Caki2 (cell line): ENCODE measurements around the gene TLE4. TPM values are rescaled to one million over a fixed set of nuclear protein-coding genes. Genes with fewer than 3 reads are reported as not detected.
A peak's percentile ranks its signal among the peaks of the same experiment; 100 is the strongest.
"Not testable (repeated sequence)": the region's sequence is repeated elsewhere in the genome, so short reads cannot be mapped to it uniquely, and the experiment has no call there.

Source experiments
- DNase-seq: peaks from one replicate; pipeline ENCODE4 v3.0.0-alpha.2; 2015; ENCODE audit warnings: low read depth
- in situ Hi-C: cut with HindIII; loops from 2 replicates; pipeline ENCODE4 v1.10.0; 2016; ENCODE audit warnings: low sequenced_read_pairs, low pct_unique_long_range_greater_than_20kb, mixed read lengths
- total RNA-seq: library from RNA; depleted of rRNA; stranded (reverse); fragments of >200 nt; shearing (Covaris generic); gene quantifications from 2 replicates; pipeline ENCODE4 v1.2.3, GENCODE V29; 2014; ENCODE audit warnings: low replicate concordance

The TLE4 gene
- total RNA-seq, 1 experiment from 2014 or later, result 25.5 TPM

DNA sequence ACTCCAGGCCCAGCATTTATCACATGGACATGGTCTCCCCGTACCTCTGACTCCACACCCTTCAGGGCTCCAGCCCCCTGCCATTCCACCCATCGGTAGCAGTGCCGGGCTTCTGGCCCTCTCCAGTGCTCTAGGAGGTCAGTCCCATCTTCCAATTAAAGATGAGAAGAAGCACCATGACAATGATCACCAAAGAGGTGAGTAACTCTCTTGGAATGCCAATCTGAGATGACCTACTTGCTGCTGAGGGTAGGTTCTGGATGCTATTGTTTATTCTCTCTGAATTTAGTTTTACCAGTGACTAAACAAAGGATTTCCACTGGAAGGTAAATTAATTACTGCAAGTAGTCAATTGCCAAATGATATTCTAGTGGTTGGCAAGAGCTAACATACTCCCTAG lies 80.8 kb downstream of the TLE4 start:
- in situ Hi-C loops, result no loop called here
- peak; percentile 30 for DNase-seq

DNA sequence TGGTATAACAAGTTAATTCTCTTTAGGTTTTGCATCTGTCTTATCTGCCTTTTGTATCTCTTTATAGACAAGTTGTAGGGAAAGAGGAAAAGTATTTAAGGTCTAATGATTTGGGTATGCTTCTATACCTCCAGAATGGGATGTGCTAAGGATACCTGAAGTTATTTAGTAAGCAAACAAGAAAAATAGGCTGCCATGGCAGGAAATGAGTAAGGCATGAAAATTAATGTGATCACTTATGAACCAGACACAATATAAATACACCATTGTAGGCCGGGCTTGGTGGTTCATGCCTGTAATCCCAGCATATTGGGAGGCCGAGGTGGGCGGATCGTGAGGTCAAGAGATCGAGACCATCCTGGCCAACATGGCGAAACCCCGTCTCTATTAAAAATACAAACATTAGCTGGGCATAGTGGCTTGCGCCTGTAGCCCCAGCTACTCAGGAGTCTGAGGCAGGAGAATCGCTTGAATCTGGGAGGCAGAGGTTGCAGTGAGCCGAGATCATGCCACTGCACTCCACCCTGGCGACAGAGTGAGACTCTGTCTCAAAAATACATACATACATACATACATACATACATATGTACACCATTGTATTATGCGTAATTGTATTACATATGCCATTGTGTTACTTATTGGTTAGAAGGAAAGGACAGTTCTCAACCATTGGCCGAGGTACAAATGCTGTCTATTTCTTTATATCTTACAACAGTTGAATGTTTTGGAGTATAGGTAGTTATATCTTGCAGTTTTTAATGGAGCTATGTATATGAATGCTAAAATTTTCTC lies 83.0 kb downstream of the TLE4 start:
- in situ Hi-C loops, DNase-seq: not testable (repeated sequence)

DNA sequence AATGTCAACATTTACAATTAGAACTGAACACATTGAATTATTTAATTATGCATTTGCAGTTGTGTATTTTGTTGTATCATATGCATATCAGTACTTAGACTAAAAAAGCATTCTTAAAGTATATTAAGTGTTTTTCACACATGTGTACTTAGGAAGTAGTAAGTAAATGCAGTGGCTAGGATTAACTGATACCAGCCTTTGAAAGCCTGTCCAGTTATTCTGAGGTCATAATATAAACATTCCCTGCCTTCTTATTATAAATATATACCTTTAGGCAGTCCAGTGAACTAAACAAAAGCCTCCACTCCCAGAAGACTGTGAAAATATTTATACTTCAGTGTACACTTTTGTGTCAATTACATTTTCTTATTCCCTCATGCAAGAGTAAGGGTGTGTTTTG lies 83.8 kb downstream of the TLE4 start:
- no peak for DNase-seq
- in situ Hi-C loops, result no loop called here

DNA sequence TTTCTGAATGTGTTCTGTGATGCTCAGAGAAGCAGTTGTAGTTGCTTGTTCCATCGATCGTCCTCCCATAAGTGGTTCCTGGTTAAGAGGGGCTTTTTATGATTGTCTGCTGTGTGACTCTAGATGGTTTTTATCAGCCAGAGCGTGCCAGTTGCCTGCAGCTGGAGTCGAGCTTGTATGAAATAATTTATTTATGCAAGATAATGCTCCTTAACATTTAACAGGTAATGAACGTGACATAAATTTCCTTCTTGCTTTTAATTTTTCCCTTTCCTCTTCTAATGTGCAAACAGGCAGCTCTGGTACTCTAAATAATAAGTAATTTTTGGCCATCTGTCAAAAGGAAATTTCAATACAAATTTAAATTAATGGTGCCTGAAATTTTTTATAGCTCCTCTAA lies 84.4 kb downstream of the TLE4 start:
- DNase-seq, result no peak
- in situ Hi-C loops, result no loop called here

DNA sequence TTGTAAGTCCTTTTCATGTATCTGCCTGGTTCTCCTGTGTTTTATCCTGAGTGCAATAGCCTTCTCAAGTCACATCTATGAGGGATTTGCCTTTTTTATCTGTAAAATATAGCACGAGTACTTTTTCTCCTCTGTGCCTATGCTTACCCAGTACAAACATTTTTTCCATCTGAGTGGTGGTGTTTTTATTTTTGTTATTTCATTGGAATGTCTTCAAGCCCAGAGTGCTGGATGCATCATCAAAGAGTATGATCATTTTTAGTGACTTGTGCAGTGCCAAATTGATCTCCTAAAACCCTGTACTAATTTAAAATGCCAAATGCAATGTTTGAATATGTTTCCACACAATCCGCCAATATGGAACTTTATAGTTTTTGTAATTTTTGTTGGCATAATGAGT lies 86.1 kb downstream of the TLE4 start:
- in situ Hi-C loops, result no loop called here
- no peak for DNase-seq

DNA sequence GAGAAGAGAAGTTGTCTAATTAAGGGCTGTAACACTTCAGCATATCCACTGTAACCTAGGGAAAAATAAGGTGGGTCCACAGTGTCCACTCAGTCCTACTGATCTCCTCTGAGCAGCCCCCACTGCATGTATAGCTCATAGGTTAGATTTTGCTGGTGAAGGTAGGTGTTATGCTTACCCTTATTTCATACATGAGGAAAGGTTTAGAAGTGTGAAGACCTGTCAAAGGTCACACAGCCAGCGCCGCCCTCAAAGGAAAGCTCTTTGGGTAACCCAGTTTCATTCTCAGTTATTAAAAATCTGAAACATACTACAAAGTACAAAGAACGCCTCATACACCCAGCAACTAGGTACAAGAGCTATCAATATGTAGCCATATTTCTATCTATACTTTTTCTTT lies 87.2 kb downstream of the TLE4 start:
- DNase-seq, result no peak
- in situ Hi-C loops, result no loop called here

DNA sequence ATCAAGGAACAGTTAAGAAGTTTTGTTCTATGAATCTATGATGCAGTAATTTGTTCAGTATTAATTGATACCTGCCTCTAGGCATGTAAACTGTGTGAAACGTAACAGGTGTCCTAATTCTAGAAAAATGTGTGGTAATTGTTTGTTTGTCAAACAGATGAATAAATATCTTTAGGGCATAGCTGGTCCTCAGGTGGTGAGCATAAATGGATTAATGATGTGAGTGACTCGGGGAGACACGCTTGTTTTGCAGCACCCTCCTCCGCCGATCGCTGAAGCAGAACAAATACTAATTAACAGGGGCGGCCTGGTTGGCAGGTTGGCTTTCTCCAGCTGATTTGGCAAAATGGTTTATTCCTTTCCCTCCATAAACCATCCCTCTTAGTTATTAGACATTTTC lies 88.8 kb downstream of the TLE4 start:
- DNase-seq, result no peak

DNA sequence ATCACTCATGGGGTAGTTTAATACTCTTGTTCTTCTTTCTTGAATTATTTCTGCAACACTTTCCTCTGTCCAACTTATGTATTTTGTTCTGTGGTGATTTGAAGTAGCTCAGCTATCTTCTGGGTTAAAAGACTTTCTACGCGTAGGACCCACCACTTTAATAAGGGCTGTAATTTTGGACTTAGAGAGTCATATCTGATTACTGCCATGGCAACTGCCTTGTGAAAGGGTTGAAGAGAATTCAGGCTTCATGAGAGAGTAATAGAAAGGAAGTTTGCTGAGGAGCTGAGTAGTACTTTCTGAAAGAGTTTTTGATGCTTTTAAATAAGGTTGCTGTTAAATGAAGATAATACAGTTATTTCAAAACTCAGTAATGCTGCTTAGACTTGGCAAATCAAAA lies 89.5 kb downstream of the TLE4 start:
- DNase-seq, result no peak
- in situ Hi-C loops, result no loop called here

More for the DNA sequence above, 88.8 kb downstream of the TLE4 start:
- in situ Hi-C loops, result no loop called here

DNA sequence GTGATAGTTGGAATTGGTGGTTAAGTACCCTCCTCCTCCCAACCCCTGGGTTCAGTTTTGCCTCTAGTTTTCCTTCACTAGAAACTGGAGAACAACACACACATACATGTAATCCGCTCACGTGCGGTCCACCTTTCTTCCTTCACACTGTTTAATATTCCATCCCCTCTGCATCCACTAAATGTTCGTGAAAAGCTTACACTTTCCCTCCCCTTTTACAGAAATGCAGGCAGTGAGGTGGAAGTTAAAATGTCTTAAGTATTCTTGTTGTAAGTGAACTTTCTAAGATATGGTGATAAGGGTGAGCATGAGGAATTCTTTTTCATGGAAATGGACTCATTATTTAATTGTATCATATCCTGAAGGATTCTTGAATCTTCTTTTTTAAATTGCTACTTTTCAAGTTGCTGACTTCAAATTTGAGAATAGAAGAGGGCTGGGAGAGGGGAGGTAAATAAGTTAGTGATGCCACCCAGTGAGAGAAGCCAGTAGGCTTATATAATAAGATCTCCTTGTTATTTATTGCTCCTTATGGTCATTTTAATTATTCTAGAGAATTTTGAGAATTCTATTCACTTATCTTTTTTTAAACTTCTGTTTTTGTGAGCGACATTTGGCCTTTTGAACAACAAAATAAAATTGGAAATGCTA lies 90.2 kb downstream of the TLE4 start:
- DNase-seq, result no peak
- in situ Hi-C loops, result no loop called here

DNA sequence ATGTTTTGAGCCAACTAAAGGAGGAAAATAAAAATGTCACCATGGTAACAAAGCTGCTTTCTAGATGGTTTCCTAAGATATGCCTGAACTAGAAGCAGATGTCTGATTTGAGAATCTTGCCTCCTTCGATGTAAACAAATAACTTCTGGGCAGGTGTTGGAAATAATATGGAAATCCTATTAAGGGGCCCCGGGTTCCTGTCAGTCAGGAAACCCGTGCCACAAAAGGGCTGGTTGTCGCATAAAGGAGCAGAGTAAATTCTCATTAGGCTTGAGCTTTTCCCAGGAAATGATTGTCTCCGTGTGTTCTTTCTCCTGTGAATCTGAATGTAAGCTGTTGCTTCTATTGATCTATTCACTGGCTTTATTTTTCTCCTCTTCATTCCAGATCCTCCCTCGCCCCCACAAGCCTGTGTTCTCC lies 90.8 kb downstream of the TLE4 start:
- no peak for DNase-seq
- in situ Hi-C loops, result no loop called here

DNA sequence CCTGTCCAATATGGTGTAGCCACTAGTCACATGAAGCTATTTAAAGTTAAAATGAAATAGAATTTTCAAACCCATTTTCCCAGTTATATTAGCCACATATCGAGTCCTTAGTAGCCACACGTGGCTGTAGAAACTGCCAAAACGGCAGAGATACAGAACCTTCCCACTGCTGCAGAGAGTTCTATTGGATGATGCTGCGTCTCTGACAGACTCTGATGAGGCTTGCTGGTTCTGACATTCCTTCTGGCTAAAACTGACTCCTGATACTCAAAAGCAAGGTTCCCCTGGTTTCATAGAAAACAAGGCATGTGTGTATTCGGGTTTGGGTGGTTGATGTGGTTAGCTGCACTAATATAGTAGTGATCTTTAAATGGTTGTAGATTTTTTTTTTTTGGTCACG lies 91.5 kb downstream of the TLE4 start:
- DNase-seq, result no peak
- in situ Hi-C loops, result no loop called here

DNA sequence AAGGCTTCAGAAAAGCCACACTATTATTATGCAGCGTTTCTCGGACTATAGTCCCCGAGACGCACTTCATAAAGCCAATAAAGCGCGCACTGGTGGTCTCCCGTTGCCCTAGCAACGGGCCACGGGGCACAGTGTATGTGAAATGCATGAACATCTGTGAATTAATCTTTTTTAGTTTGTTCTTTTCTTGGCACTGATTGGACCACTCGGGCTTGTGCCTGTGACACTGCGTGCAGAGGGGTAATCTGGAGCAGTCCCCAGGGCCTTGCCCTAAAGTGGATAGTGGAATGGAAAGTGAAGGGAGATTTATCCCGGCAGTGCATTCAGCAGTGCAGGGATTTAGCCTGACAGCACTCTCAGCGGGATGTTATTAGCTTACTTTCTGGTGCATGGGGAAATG lies 92.1 kb downstream of the TLE4 start:
- in situ Hi-C loops, result no loop called here
- no peak for DNase-seq

DNA sequence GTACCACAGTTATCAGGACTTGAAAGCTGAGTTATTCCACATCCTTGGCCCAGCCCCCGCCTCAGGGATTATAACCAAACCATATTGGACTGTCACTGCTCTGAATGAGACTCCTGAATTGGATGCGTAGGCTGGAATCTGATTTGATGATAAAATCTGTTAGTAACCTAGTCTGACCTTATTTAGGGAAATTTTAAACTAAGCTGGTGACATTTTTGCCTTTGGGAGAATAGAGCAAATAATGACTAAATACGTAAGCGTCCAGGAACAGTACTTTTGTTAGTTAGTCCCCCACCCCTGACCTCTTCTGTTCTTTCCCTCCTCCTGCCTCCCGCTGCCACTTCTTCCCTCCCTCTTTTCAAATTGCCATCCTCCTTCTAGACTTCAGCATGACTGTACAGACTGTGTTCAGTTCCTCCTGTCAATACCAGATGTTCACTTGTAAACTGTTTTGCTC lies 92.6 kb downstream of the TLE4 start:
- DNase-seq, result no peak
- in situ Hi-C loops, result no loop called here

DNA sequence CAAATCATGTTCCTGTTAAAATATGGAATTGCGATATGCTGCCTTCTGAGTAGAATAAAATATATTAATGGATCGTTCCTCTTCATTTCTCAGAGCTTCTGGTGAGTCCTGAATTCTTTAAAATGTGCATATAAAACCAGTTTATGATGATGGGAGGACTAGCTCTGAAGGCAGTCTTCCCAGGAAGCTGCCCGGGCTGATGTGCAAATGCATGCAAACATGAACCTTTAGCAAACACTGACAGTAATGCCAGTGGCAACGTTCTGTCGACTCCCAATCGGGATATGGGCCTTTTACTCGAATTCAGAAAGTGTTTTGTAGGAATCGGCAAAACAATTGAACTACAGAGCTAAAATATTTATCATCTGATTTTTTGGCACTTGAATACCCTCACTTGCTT lies 93.6 kb downstream of the TLE4 start:
- no peak for DNase-seq
- in situ Hi-C loops, result no loop called here

DNA sequence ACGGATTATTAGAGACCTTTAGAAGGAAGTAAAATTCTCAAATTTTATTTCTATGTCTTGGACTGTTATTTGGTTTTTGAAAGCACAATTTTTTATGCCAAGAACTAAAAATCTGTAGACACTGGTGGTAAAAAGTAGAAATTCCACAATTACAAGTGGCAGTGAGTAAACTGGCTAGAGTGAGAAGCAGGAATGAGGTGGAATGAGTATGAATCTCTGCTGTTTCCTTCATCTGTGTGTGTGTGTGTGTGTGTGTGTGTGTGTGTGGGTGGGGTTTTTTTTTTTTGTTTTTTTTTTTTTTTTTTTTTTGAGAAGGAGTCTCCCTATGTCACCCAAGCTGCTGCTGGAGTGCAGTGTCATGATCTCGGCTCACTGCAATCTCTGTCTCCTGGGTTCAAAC lies 94.2 kb downstream of the TLE4 start:
- no peak for DNase-seq
- in situ Hi-C loops, result no loop called here

DNA sequence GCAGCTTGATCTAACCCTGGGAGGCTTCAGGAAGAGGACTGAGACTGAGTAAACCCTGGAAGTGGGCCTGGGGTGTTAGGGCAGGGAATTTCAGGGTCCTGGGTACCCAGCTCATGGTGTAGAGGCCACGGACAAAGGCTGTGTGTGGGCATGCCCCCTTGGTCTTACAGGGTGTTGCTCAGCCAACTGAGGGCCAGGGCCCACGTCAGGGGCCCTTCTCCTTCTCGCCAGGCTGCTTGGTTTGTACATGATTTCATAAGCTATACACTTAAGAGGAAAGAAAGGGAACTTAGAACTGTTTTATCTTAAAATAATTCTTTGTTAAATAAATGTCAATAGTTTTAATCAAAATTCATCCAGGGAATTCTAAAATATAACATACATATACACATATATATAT lies 95.4 kb downstream of the TLE4 start:
- DNase-seq, result no peak
- in situ Hi-C loops, result no loop called here

DNA sequence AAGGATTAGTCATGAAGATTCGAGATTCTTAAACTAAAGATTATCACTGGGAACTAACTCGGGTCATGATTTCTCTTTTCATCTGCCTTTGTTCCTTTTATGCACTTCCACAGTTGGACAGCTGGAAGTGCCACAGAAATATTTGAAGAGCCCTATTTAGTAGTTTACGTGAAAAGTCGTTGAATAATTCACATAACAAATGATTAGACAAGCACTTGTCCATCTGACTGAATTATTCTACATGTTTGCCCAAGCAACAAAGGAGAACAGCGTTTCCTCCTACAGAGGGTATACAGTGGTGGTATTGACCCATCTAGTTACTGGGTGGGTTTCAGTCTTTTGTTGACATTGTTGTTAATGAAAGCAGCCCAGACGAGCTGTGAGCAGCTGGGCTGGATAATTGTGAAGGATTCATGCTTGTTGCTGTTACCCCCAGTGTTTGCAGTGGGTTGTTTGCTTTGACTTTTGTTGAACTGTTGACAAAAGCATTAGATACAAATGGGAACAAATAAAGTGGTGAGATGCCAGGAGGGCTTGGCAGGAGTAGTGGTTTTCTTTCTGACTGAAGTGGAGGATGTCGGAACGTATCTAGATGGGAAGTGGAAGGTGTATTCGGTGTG lies 96.2 kb downstream of the TLE4 start:
- in situ Hi-C loops, result no loop called here
- no peak for DNase-seq

DNA sequence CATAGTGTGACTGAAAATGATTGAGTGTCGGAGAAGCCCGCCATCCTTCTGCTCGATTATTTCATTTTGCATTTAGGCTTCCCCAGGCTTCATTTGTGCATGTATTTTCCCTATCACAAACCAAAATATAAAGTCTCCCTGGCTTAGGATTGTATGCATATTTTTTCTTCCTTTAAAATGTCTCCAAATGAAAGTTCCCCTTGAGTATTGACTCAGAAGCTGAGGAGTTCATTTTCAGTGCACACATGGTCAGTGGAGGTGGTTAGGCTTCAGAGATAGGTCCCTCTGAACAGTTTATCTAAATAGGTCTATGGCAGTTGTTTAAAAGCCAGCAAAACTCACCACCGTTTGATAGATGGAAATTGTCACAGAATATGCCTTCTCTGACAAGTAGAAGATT lies 97.2 kb downstream of the TLE4 start:
- no peak for DNase-seq
- in situ Hi-C loops, result no loop called here

DNA sequence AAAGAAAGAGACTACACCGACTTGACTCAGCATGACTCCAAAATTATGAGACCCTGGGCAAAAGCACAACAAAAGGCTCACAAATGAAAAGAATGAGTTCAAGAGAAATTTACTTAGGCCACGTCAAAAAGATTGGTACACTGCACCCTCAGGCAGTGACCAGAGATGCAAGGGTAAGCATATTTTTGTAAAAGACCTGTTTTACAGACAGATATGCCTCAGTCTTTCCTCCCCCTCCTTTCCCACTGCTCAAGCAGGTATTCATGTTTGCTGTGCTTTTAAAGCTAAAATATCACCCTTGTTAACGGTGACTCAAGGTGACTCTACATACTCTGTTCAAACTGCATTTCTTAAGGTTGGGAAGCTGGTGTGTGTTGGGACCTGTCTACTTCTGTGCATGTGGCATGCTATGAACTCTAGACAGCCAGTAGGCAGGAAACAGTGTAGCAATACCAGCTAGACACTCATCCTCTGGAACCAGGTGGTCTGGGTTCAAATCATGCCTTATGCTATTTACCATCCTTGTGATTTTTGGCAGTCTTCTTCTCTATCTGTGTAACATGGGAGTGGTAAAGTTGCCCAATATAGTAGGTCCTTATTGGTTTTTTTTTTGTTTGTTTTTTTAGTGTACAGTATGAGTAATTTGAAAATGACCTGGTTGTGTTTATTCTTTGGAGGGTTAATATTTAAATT lies 98.7 kb downstream of the TLE4 start:
- DNase-seq, result no peak
- in situ Hi-C loops, result no loop called here
